NCI-H2171 treated with DMSO at 0.1 percent for 48 hours (cell line): Measurements from ENCODE around the gene CLEC17A.
"Not testable (repeated sequence)": the region's sequence is repeated elsewhere in the genome, so short reads cannot be mapped to it uniquely, and the experiment has no call there.

Experiments
- DNase-seq: peaks from one replicate; lab custom pipeline; 2025; lab: John Stamatoyannopoulos, UW

The CLEC17A gene

DNA sequence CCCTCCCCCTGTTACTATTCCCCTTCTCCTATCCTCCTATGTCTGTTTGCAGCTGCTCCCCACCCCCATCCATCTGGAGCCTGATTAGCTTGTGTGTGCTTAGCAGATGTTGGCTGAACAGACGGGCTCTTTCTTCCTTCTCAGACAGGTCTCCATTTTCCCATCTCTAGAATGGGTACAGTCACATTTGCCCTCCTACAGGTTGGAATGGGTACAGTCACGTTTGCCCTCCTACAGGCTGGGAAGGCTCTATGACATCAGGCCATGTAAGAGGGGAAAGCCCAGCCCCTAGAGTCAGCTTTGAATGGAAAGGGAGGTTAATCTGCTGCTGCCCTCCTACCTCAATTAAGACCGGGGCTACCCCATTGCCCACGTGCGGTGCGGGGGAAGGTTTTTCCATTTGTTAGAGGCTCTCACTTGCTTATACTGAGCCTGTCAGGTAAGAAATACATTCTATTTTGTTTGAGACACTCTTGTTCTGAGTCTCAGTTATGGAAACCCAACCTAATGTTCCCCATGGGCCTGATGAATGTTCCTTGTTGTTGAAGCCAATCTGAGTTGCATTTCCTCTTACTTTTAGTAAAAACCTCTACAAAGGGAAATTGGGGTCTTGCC, 2.2 kb upstream of the CLEC17A start:
- DNase-seq: peak; percentile 58

DNA sequence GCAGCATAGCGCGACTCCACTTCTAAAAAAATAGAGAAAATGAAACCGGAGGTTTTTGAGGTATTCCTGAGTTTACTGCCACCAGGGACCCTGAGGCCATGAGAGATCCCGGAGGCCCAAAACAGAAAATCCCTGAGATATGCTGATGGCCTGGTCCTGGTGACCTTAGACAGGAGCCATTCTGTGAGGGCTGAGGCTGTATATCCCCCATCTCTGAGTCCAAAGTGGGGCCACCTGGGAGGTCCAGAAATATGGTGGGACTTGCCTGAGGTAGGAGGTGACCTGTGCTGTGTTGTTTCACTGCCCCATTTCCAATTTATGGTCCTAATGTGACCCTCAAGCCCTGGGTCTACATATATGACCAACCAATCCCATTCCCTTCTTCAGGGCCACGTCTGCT, 1.5 kb downstream of the CLEC17A start:
- DNase-seq: not testable (repeated sequence)

DNA sequence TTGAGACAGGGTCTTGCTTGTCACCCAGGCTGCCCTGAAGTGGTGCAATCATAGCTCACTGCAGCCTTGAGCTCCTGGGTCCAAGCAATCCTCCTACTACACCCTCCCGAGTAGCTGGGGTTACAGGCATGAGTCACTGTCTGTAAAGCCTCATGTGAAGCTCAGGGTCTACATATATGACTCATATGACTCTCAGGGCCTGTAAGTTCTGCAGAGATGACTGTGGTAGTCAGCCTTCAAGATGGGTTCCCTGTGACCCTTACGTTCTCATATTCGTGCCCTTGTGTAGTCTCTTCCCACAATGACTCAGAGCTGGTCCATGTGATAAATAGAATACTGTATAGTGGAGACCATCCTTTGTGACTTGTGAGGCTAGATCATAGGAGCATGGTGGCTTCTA, 2.3 kb downstream of the CLEC17A start:
- DNase-seq: not testable (repeated sequence)

DNA sequence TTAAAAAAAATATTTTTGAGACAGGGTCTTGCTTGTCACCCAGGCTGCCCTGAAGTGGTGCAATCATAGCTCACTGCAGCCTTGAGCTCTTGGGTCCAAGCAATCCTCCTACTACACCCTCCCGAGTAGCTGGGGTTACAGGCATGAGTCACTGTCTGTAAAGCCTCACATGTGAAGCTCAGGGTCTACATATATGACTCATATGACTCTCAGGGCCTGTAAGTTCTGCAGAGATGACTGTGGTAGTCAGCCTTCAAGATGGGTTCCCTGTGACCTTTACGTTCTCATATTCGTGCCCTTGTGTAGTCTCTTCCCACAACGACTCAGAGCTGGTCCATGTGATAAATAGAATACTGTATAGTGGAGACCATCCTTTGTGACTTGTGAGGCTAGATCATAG, 6.5 kb downstream of the CLEC17A start:
- DNase-seq: not testable (repeated sequence)

DNA sequence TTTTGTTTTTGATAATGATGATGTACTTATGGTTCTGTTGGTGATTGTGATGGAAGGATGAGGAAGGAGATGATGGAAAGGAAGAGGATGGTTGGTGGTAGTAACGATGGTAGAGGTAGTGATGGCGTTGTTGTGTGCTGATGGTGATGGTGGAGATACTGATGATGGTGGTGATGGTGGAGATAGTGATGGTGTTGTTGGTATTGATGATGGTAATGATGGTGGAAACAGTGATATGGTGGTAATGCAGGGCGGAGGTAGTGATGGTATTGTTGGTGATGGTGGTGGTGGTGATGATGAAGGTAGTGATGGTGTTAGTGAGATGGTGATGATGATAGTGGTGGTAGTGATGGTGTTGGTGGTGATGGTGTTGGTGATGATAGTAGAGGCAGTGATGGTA, 12.7 kb downstream of the CLEC17A start:
- DNase-seq: no peak

DNA sequence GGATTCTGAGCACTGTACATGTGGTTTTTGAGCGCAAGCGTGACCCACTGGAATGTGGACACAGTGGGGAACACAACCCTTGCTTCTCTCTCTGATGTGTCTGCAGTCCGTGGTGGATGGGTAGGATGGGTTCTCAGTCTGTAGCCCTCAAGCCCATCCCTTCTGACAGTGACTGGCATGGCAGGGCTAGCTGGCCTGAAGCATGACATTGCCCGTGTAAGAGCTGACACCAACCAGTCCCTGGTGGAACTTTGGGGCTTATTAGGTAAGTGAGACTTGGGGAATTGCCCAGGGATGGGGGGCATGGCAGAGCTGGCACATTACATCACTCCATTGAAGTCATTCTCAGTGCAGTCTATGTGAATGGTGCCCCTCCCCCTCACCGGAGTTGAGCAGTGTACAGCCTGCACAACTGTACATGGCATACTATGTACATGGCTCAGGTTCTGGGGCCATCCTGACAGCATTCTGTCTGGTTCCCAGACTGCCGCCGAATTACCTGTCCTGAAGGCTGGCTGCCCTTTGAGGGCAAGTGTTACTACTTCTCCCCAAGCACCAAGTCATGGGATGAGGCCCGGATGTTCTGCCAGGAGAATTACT, 16.8 kb downstream of the CLEC17A start:
- DNase-seq: no peak

DNA sequence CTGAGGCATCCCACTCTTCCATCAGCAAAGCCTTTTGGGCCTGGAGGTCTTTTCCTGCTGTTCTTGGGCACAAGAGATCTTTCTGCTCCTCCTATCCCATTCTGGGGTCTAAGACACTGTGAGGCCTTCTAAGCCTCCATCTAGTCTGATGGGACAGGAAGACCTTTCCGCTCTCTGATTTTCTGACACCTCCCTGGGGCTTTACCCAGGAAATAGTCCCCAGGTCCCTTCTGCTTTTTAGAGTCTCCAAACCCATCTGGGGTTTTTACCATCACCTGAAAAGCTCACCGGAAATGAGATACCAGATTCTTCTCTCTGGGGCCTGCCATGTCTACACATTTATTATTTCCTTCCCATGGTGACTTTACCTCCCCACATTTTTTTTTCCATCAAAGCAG, 21.1 kb downstream of the CLEC17A start:
- DNase-seq: no peak

DNA sequence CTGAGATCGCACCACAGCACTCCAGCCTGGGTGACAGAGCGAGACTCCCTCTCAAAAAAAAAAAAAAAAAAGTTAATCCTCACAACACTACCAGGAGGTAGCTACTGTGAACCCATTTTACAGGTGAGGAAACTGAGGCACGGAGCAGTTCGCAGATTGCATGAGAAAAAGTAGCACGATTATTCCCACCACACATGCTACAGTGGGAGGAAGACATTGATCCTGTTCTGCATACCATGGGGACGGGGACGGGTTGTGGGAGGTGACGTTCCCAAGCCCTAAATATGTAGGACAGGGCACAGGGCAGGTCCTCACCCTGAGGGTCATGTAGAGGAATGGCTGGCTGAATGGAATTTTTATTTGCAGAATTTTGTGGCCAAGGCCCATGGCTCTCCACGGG, 23.7 kb downstream of the CLEC17A start:
- no peak for DNase-seq

DNA sequence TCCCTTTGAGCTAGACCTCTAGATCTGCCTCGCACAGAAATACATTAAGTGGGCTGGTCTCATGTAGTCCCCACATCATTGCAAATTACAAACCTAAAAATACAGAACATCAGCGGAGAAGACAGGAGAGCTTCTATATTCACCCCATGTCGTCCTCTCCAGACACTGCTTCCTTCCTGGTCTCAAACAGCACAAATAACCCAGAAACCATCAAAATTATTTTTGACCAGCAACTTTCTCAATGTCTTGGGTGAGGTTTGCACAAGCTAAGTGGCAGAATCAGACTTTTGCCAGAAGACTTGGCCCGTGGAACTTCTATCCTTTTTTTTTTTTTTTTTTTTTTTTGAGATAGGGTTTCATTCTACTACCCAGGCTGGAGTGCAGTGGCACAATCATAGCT, 28.2 kb downstream of the CLEC17A start:
- DNase-seq: no peak

DNA sequence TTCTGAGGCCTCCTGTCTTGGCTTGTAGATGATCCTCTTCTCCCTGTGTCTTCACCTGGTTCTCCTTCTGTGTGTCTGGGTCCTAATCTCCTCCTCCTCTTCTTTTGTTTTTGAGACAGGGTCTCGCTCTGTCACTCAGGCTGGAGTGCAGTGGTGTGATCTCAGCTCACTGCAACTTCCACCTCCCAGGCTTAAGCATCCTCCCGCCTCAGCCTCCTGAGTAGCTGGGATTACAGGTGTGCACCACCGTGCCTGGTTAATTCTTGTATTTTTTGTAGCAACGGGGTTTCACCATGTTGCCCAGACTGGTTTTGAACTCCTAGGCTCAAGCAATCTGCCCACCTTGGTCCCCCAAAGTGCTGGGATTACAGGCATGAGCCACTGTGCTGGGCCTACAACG, 29.4 kb downstream of the CLEC17A start:
- not testable (repeated sequence) for DNase-seq

DNA sequence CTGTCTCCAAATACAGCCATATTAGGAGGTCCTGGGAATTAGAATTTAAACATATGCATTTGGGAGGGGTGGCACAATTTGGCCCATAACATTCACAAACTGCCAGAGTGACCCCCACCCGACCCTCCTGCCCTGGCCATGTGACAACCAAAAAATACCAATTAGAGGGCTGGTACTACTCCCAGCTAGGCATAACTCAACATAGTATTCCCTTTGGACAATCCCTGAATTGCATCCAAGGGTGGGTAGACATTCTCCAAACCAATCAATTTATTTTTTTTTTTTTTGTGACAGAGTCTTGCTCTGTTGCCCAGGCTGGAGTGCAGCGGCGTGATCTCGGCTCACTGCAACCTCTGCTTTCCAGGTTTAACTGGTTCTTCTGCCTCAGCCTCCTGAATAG, 29.8 kb downstream of the CLEC17A start:
- DNase-seq: no peak

DNA sequence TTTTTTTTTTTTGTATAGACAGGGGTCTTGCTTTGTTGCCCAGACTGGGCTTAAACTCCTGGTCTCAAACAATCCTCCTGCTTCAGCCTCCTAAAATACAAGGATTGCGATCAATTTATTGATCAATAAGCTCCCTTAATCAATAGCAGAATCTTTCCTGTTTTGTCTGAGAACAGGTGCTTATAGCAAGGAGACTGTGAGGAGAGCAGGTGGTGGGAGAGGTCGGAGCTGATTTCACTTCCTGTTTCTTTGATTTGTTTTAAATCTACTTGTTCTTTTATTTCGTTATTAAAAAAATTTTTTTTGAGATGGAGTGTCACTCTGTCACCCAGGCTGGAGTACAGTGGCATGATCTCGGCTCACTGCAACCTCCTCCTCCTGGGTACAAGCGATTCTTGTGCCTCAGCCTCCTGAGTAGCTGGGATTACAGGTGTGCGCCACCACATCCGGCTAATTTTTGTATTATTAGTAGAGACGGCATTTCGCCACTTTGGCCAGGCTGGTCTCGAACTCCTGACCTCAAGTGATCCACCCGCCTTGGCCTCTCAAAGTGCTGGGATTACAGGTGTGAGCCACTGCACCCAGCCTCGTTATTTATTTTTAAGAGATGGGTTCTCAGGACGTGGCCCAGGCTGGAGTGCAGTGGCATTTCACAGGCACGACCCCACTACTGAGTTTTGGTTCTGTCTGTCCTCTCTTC, 30.7 kb downstream of the CLEC17A start:
- not testable (repeated sequence) for DNase-seq

DNA sequence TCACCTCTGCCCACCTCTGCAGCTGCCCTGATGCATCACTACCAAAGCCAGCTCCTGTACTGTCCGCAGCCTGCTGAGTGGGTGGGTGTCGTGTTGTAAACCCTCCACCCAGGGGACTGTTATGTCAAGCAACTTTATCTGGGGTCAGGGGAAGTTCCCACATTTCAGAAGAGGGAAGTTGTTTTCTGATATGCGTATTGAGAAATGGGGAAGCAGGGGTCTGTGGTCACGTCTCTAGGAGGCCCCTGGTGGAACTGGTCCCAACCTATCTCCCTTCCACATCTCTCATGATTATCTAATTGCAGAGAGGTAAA, 31.2 kb downstream of the CLEC17A start:
- no peak for DNase-seq

DNA sequence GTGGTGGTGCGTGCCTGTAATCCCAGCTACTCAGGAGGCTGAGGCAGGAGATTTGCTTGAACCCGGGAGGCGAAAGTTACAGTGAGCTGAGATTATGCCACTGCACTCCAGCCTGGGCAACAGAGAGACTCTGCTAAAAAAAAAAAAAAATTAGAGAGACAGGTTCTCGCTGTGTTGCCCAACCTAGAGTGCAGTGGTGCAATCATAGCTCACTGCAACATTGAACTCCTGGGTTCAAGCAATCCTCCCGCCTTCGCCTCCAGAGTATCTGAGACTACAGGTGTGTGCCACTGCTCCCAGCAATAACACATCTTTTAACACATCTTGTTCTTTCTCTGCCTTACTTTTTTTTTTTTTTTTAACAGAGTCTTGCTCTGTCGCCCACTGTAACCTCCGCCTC, 32.7 kb downstream of the CLEC17A start:
- no peak for DNase-seq

DNA sequence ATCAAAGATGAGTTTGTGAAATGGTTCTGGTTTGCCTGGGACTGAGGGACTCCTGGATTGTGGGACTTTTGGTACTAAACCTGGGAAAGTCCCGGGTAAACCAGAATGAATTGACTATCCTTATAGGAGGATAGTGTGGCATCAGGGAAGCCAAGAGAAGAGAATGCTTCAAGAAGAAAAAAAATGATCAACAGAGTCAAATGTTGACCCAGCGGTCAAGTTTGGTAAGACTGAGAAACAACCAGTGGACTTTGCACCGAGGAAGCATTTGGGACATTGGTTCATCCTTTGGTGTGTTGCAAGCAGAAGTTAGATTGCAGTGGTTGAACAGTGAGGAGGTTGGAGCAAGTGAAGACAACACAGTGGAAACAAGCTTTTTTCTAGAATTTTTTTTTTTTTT, 33.5 kb downstream of the CLEC17A start:
- no peak for DNase-seq

DNA sequence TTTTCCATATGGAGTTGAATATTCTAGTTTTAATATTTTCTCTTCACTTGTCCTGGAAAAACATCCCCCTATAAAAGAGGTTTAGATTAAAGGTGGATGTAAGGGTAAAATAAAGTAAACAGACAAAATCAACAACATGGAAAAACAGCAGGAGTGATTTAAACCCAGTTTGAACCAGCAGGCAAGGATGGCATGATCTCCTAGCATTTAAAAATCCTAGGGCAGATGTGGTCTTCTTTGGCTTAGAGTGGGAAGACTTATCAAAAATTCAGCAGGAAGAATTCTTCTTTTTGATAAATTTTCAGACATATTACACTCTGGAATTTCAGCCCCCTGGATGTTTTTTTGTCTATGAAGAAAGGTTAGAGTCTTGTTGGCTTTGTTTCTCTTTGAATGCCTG, 36.5 kb downstream of the CLEC17A start:
- no peak for DNase-seq

DNA sequence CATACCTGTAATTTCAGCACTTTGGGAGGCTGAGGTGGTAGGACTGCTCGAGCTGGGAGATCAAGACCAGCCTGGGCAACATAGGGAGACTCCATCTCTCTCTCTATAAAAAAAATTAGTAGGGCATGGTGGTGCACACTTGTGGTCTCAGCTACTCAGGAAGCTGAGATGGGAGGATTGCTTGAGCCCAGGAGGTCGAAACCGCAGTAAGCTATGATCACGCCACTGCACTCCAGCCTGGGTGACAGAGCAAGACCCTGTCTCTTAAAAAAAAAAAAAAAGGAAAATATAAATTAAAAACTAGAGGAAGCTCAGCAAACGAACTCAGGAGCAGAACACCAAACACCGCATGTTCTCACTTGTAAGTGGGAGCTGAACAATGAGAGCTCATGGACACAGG, 41.6 kb downstream of the CLEC17A start:
- DNase-seq: not testable (repeated sequence)

DNA sequence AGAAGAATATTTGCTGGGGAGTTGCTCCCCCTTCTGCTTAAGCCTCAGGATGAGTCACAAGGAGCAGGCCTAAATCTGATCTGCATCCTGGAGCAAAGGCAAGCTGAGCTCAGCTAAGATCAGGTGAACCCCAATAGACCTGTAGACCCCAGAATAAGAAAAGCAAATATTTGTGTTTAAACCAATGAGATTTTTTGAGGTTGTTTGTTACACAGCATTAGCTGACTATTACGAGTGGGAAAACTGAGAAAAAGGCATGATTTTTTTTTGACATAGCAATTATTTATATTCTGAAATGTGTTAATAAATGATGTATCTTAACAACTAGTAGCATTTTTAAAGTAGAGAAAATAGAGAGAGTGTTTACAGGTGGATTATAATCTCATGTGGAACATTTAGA, 46.7 kb downstream of the CLEC17A start:
- DNase-seq: no peak

DNA sequence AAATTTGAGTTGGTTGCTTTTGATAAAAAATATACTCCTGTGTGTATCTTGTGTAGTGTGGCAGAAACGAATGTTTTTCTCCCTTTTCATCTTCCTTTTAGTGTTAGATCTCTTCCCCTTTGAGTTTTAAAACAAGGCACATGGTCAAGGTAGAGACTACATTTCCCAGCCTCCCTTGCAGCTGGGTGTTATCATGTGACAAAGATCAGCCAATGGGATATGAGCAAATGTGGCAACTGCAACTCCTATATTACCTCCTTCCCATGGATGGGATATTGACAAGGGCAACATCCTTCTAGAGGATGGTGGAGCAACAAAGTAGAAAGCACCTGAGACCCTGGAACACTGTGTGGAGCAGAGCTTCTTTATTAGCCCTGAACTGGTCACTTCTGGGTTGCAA, 49.4 kb downstream of the CLEC17A start:
- peak; percentile 37 for DNase-seq

DNA sequence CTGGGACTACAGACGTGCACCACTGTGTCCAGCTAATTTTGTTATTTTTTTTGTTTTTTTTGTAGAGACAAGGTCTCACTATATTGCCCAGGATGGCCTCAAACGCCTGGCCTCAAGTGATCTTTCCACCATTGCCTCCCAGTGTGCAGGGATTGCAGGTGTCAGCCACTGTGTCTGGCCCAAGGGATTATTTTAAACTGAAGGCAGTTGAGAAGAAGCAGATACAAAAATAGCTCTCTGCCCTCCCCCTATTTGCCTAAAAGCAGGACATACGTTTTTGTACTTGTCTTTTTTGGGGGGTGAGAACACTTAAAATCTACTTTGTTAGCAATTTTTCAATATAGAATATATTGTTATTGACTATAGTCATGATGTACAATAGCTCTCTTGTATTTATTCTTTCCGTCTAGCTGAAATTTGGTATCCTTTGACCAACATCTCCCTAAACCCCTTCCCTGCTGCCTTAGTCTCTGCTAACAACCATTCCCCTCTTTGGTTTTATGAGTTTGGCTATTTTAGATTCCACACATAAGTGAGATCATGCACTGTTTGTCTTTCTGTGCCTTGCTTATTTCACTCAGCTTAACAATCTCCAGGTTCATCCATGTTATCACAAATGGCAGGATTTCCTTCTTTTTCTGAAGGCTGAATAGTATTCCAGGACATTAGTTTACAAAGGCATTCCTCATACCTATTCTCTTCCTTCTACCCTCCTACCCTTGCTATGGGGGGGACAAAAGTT, 56.8 kb downstream of the CLEC17A start:
- DNase-seq: no peak

DNA sequence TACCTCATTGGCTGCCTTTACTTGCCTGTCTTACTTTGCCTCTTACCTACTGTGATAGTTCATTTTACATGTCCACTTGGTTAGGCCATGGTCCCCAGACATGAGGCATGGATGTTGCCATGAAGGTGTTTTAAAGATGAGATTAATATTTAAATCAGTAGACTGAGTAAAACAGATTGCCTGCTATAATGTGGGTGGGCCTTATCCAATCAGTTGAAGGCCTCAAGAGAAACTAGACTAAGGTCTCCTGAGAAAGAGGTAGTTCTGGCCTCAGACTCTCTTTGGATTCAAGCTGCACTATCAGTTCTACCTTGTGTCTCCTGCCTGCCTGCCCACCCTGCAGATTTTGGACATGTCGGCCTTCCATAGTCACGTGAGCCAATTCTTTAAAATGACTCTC, 65.6 kb downstream of the CLEC17A start:
- no peak for DNase-seq

DNA sequence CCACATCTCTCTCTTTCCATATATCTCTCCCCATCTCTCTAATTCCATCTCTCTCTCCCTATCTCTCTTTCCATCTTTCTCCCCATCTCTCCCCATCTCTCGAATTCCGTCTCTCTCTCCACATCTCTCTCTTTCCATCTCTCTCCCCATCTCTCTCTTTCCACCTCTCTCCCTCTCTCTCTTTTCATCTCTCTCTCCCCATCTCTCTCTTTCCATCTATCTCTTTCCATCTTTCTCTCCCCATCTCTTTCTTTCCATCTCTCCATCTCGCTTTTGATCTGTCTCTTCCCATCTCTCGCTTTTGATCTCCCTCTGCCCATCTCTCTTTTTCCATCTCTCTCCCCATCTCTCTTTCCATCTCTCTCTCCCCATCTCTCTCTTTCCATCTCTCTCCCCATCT, 66.1 kb downstream of the CLEC17A start:
- no peak for DNase-seq

DNA sequence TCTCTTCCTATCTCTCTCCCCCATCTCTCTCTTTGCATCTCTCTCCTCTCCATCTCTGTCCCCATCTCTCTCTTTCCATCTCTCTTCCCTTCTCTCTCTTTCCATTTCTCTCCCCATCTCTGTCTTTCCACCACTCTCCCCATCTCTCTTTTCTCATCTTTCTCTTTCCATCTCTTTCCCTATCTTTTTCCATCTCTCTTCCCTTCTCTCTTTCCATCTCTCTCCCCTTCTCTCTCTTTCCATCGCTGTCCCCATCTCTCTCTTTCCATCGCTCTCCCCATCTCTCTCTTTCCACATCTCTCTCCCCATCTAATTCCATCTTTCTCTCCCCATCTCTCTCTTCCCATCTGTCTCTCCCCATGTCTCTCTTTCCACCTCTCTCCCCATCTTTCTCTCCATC, 67.3 kb downstream of the CLEC17A start:
- no peak for DNase-seq
